HepG2 (cell line): ENCODE measurements around the gene TRPM5. TPM values are rescaled to one million over a fixed set of nuclear protein-coding genes. Genes with fewer than 3 reads are reported as not detected.
A peak's percentile ranks its signal among the peaks of the same experiment; 100 is the strongest.

ENCODE experiments used
- ARNT ChIP-seq: fragments of 450-650 bp; IDR thresholded peaks from 2 replicates; pipeline ENCODE4 v1.6.1; 2017
- ATM ChIP-seq: fragments of 450-650 bp; IDR thresholded peaks from 2 replicates; pipeline ENCODE4 v1.7.1; 2017; ENCODE audit warnings: mild to moderate bottlenecking, borderline replicate concordance
- CBX5 ChIP-seq: sonication (generic); formaldehyde crosslinking; IDR thresholded peaks from 2 replicates; pipeline ENCODE4 v1.4.0; 2020; ENCODE audit warnings: missing genetic modification reagents, borderline replicate concordance
- CENPT ChIP-seq: sonication (generic); formaldehyde crosslinking; IDR thresholded peaks from 2 replicates; pipeline ENCODE4 v1.8.0; 2022; ENCODE audit warnings: low read depth, mild to moderate bottlenecking, moderate library complexity, missing genetic modification reagents
- ERF ChIP-seq: IDR thresholded peaks from 2 replicates; pipeline ENCODE4 v1.6.1; 2018; ENCODE audit warnings: missing biosample characterization, missing genetic modification reagents
- KDM6A ChIP-seq: IDR thresholded peaks from 2 replicates; pipeline ENCODE4 v1.6.1; 2016; ENCODE audit warnings: low read depth
- MIER3 ChIP-seq: IDR thresholded peaks from 2 replicates; pipeline ENCODE4 v1.6.1; 2016; ENCODE audit warnings: missing compliant biosample characterization, borderline replicate concordance
- NR2F6 ChIP-seq, 2 experiments: IDR thresholded peaks; 2 replicates each; pipeline ENCODE4 v1.6.1; 2016; ENCODE audit warnings: antibody characterized with exemption in 1 of 2, mild to moderate bottlenecking in 1 of 2
- RFX5 ChIP-seq: IDR thresholded peaks from 2 replicates; pipeline ENCODE4 v1.6.1; 2011; ENCODE audit warnings: low read depth, low read length, improper control_type of control experiment
- TAF1 ChIP-seq: sonication (generic); formaldehyde crosslinking; IDR thresholded peaks from 2 replicates; pipeline ENCODE4 v1.4.0; 2020; ENCODE audit warnings: missing genetic modification reagents
- TEAD2 ChIP-seq: sonication (generic); formaldehyde crosslinking; IDR thresholded peaks from 2 replicates; pipeline ENCODE4 v1.9.0; 2021; ENCODE audit warnings: missing genetic modification reagents
- U2AF2 ChIP-seq: fragments of 200-400 bp; formaldehyde crosslinking; IDR thresholded peaks from 2 replicates; pipeline ENCODE4 v1.6.1; 2017; ENCODE audit warnings: low read depth, mild to moderate bottlenecking, low read length
- XBP1 ChIP-seq: sonication (generic); formaldehyde crosslinking; IDR thresholded peaks from 2 replicates; pipeline ENCODE4 v1.5.0; 2020; ENCODE audit warnings: missing genetic modification reagents
- ZBTB10 ChIP-seq: sonication (generic); formaldehyde crosslinking; IDR thresholded peaks from 2 replicates; pipeline ENCODE4 v1.4.0; 2020; ENCODE audit warnings: missing genetic modification reagents, borderline replicate concordance
- ZIK1 ChIP-seq: sonication (generic); formaldehyde crosslinking; IDR thresholded peaks from 2 replicates; pipeline ENCODE4 v1.5.0; 2020; ENCODE audit warnings: mild to moderate bottlenecking, low read depth, missing genetic modification reagents, borderline replicate concordance
- ZNF12 ChIP-seq: sonication (generic); formaldehyde crosslinking; IDR thresholded peaks from 2 replicates; pipeline ENCODE4 v1.5.0; 2020; ENCODE audit warnings: missing genetic modification reagents
- ZNF138 ChIP-seq: sonication (generic); formaldehyde crosslinking; IDR thresholded peaks from 2 replicates; pipeline ENCODE4 v1.5.0; 2020; ENCODE audit warnings: mild to moderate bottlenecking, low read depth, missing genetic modification reagents
- ZNF256 ChIP-seq: sonication (generic); formaldehyde crosslinking; conservative IDR thresholded peaks from 2 replicates; pipeline ENCODE4 v1.4.0; 2020; ENCODE audit warnings: missing genetic modification reagents
- ZNF274 ChIP-seq: sonication (generic); formaldehyde crosslinking; IDR thresholded peaks from 2 replicates; pipeline ENCODE4 v1.5.1; 2020; ENCODE audit warnings: mild to moderate bottlenecking, missing genetic modification reagents
- ZNF34 ChIP-seq: sonication (generic); formaldehyde crosslinking; IDR thresholded peaks from 2 replicates; pipeline ENCODE4 v1.4.0; 2020; ENCODE audit warnings: mild to moderate bottlenecking, missing genetic modification reagents, borderline replicate concordance
- polyA plus RNA-seq, 8 experiments: library from polyadenylated mRNA; depleted of rRNA in 3 of 8; stranded (reverse) in 7 of 8; unstranded in 1 of 8; fragments of >200 nt; fragmentation: Illumina TruSeq in 4 of 8; extraction: Trizol in 4 of 8; gene quantifications; 2 replicates each; pipeline versions ENCODE4 v1.2.1 to v1.2.3, GENCODE V29; 2011 to 2016; ENCODE audit warnings: low read depth in 4 of 8, missing spikeins in 1 of 8, mixed read lengths in 1 of 8; ENCODE audit not compliant: insufficient read depth in 1 of 8
- total RNA-seq, 5 experiments: library from RNA; depleted of rRNA; stranded (reverse); fragments of >200 nt; fragmentation: Illumina TruSeq; extraction: Trizol; gene quantifications; 2 replicates each; pipeline ENCODE4 v1.2.3, GENCODE V29; 2016; ENCODE audit warnings: low read depth in 1 of 5
- TF ChIP-seq, protein P1 (sequence below): sonication (generic); formaldehyde crosslinking; IDR thresholded peaks from 2 replicates; pipeline ENCODE4 v1.8.0; 2022; ENCODE audit warnings: missing genetic modification reagents, mild to moderate bottlenecking, moderate library complexity, borderline replicate concordance
- TF ChIP-seq, protein P2 (sequence below): IDR thresholded peaks from 2 replicates; pipeline ENCODE4 v1.6.1; 2016; ENCODE audit warnings: low read depth

The TRPM5 gene
- total and polyA plus RNA-seq, 2 of the 13 experiments (the other 11 are each of a cell fraction or from before 2014, with no cell fraction given), result 0.12 TPM; not detected in 1

GRCh38 chr11:2420502-2421225, 23.6 kb downstream of the TRPM5 start (continued):
- TF ChIP-seq U2AF2 (no peak), ZNF34 (CRISPR knock-in tag) (no peak), ZIK1 (no peak), ERF (CRISPR knock-in tag) (no peak), NR2F6 (IDR thresholded peaks at IDR 0.05) (no peak), NR2F6 (CRISPR knock-in tag; IDR thresholded peaks at IDR 0.05) (no peak), TEAD2 (CRISPR knock-in tag) (no peak), MIER3 (CRISPR knock-in tag) (no peak), CBX5 (CRISPR knock-in tag) (no peak), ARNT (no peak), ZNF12 (CRISPR knock-in tag) (no peak), CENPT (CRISPR knock-in tag) (no peak), ZNF274 (CRISPR knock-in tag) (0 out of 2 replicates have a peak, but pooled peaks have one; percentile 36), ZBTB10 (CRISPR knock-in tag) (0 out of 2 replicates have a peak, but pooled peaks have one; percentile 48), XBP1 (CRISPR knock-in tag) (no peak), TAF1 (no peak), KDM6A (CRISPR knock-in tag) (no peak), RFX5 (no peak), ZNF256 (CRISPR knock-in tag) (no peak), ZNF138 (CRISPR knock-in tag) (no peak), ATM (no peak)
- TF ChIP-seq, protein P1, sequence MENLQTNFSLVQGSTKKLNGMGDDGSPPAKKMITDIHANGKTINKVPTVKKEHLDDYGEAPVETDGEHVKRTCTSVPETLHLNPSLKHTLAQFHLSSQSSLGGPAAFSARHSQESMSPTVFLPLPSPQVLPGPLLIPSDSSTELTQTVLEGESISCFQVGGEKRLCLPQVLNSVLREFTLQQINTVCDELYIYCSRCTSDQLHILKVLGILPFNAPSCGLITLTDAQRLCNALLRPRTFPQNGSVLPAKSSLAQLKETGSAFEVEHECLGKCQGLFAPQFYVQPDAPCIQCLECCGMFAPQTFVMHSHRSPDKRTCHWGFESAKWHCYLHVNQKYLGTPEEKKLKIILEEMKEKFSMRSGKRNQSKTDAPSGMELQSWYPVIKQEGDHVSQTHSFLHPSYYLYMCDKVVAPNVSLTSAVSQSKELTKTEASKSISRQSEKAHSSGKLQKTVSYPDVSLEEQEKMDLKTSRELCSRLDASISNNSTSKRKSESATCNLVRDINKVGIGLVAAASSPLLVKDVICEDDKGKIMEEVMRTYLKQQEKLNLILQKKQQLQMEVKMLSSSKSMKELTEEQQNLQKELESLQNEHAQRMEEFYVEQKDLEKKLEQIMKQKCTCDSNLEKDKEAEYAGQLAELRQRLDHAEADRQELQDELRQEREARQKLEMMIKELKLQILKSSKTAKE, result no peak
- TF ChIP-seq, protein P2, sequence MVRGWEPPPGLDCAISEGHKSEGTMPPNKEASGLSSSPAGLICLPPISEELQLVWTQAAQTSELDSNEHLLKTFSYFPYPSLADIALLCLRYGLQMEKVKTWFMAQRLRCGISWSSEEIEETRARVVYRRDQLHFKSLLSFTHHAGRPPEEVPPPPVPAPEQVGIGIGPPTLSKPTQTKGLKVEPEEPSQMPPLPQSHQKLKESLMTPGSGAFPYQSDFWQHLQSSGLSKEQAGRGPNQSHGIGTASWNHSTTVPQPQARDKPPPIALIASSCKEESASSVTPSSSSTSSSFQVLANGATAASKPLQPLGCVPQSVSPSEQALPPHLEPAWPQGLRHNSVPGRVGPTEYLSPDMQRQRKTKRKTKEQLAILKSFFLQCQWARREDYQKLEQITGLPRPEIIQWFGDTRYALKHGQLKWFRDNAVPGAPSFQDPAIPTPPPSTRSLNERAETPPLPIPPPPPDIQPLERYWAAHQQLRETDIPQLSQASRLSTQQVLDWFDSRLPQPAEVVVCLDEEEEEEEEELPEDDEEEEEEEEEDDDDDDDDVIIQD, result no peak
